NCI-H1105 treated with DMSO at 0.1 percent for 48 hours (cell line): Measurements from ENCODE around the gene RASSF4.

Source experiments
- DNase-seq: peaks from one replicate; lab custom pipeline; 2025; lab: John Stamatoyannopoulos, UW

RASSF4 gene

DNA sequence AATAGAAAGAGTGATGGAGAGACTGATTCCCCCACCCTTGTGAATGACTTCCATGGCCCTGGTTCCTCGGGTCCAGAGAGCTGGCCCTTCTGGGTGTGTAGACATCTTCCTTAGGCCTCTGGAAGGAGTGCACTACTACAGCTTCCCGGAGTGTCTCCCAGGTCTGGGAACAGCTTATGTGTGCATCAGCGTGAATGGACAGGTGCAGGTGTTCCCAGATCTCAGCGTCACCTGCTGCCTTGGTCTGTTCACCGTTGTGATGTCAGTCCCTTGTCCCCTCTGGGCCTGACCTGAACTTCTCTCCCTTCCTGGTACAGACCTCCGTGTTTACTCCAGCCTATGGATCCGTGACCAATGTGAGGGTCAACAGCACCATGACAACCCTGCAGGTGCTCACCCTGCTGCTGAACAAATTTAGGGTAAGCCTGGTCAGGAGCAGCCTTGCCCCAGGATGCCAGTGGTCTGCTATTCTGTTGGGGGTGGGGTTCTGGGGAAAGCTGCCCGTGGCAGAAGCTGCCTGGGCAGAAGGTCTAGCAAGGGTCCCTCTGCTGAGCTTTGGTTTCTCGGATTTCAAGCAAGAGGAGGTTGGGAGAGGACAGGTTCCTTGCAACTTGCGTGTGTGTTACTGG lies 29.5 kb downstream of the RASSF4 start:
- DNase-seq, result no peak

DNA sequence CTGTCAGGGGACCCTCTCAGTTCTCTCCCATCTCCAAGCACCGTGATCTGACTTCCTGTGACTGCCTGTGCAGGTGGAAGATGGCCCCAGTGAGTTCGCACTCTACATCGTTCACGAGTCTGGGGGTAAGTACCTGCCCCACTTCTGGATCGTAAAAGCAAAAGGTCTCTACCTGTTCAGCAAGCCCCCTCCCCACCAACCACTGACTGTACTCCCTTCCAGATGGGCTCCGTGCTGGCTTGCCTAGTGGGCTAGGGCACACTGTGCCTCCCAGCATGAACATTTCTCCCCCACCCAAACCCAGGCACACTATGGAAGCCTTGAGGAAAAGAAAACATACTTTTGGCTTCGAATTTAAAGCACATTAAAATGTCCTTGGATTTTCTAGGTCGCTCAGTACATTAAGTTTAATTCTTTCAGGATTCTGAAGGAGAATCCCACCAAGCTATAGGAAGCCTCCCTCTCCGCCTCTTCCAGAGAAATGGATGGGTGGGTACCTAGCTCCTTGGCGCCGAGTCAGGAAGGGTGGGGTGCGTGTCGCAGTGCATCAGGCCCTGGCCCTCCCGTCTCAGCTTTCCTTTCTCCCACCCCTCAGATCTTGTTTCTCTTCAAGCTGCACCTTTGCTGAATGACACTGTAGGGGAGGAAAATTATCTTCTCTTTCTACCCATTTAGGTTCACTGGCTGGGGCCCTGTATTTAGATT lies 30.1 kb downstream of the RASSF4 start:
- DNase-seq, result no peak

DNA sequence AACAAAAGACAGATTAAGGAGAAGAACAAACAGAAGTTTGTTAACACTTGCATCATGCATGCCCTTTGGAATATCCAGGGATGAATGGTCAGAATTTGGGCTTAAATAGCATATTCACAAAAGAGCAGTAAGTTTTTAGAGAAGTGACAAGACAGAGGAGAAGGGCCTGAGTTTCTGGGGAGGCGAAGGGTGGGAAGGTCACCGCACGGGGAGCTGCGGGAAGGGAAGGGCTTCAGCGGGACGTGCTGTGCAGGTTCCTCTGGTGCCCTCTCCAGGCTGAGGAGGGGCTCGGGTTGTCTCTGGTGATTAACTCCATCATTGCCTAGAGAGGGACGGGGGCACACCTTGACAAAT lies 30.7 kb downstream of the RASSF4 start:
- DNase-seq, result no peak

DNA sequence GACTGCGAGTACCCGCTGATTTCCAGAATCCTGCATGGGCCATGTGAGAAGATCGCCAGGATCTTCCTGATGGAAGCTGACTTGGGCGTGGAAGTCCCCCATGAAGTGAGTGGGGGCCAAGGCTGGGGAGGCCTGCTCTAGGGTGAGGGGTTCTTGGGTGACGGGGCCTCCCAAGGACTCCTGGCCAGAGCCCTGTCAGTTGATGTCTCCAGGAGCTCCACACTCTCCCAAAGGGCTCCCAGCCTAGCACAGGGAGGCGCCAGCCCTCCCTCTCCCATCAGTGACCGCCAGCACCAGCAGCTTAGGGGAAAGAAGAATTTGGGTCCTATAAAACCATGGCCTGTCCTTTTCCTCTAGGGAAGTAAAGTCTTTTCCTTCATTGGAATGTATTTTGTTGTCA lies 31.4 kb downstream of the RASSF4 start:
- no peak for DNase-seq

DNA sequence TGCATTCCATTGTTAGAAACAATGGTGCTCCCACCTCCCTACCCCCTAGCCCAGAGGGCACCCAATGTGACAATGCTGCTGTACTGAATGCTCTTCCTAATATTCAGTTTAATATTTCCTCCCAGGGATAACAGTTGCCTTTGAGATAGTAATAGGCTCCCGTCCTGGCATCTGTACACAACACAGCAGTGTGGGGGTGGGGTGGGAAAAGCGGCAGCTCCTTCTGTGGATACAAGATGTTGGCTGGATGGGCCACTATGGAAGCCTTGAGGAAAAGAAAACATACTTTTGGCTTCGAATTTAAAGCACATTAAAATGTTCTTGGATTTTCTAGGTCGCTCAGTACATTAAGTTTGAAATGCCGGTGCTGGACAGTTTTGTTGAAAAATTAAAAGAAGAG lies 32.0 kb downstream of the RASSF4 start:
- DNase-seq, result no peak

DNA sequence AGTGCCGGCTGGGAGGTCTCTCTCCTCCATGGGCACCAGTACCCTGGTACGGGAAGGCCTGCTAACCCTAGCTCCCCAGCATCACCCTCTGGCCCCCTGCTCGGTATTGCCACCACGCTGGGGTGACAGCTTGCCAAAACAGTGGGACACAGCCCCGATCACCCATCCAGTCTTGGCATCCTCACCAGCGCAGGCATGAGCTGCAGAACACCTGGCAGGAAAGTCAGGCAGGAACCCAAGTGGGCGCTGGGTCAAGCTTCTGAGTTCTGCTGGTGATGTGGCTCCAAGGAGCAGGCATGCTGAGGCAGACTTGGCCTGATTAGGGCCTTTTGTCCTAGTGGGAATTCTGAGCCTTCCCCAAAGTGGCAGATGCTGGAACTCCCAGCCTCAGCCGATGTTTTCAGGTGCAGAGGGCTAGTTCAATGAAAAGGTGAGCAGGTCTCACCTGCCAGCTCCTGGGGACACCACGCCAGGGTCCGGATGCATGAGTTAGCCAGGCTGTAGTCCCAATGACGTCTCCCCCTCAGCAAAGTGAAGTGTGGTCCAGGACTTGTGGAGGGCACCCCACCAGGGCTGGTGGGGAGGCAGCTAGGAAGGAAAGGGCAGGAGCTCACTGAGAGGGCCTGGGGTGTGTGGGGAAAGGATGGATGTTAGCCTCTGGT lies 32.6 kb downstream of the RASSF4 start:
- DNase-seq, result no peak

DNA sequence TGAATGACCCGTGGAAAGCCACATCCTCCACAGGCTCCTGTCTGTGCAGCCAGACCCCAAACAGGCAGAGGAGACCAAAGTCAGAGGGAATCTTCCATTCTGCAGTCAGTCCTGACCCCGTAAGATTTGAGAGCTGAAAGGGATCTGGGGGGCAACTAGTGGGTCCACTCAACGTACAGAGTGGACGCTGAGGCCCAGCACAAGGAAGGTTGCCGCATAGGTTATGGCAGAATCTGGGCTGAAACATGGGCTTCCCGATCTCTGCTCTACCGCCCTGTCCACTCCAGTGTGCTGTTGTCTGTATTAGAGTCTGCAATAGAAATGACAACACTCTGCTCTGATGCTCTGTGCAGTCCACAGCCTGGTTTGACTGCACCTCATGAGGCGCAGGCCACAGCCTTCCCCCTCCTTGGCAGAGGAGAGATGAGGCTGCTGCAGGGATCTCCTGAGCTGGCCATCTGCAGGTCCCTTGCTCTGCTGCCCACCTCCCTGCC lies 33.2 kb downstream of the RASSF4 start:
- DNase-seq, result no peak

DNA sequence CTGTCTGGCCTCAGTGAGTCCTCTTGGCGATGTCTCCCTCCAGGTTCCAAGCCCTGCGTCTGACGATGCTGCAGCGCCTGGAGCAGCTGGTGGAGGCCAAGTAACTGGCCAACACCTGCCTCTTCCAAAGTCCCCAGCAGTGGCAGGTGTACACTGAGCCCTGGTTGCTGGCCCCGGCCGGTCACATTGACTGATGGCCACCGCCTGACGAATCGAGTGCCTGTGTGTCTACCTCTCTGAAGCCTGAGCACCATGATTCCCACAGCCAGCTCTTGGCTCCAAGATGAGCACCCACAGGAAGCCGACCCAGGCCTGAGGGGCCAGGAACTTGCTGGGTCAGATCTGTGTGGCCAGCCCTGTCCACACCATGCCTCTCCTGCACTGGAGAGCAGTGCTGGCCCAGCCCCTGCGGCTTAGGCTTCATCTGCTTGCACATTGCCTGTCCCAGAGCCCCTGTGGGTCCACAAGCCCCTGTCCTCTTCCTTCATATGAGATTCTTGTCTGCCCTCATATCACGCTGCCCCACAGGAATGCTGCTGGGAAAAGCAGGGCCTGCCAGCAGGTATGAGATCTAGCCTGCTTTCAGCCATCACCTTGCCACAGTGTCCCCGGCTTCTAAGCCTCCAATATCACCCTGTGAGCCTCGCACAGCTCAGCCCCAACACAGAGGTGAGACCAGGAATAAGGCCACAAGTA lies 33.8 kb downstream of the RASSF4 start:
- DNase-seq, result no peak

DNA sequence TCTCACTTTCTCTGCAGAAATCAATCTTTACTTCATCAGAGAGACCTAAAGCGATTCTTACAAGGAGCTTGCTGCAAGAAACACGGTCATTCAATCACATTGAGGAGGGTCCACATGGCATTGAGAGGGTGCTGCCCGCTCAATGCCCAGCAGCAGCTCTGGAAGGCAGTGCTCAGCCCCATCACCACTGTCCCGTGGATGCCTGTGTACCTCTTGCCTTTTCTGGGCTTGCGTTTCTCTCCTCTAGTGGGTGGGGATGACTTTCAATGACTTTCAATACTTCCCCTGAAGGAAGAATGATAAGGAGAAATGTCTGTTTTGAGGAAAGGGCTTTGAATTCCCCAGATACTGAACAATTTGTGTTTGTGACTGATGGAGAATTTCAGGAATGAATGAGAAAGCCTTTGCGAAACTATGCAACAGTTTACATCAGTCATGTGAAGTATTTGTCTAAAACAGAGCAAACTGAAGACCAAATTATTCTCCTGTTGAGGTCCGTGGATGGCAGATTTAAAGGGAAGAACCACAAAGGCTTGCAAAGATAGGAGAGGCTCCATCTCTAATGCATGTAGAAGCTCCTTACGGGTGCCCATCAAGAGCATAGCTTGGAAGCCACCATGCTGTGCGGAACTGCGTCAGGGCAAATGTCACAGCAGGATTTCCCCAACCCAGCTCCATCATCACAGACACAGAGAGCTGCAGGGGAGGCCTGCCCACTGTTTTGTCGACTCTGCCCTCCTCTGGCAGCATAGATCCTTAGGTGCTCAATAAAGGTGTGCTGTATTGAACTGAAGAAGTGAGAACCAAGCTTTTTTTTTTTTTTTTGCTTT lies 34.5 kb downstream of the RASSF4 start:
- no peak for DNase-seq

DNA sequence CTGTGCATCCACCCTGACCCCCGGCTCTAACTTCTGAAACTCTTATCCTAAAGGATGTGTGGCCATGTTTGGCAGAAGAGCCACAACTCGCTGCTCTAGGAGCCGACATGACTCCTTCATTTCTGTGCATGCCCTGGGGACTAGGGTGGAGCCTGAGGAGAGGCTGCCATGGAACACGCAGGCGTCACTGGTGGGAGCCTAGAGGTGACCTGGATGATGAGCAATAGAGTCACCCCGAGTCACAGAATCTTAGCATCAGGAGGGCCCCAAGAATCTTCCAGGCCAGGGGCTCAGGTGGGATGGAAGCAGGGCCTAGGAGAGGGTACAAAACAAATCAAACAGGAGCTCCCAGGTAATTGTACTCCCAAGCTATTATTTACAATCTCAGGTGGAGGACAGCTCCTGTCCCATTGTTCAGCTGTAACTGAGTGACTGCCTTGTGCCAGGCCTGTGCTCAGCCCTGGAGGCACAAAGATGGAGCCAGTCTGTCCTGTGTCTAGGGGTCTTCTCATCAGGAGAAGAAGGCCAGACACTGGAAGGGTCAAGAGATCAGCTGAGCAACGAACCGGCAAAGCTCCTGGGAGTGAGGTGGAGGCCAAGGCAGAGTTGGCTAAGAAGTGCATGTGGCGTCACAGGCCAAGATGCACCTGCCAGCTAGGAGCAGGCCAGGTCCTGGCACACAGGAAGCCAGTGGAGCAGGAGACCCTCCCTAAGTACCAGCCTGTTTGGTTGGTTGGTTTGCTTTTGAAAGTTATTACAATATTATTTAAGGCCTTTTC lies 35.3 kb downstream of the RASSF4 start:
- DNase-seq, result no peak

DNA sequence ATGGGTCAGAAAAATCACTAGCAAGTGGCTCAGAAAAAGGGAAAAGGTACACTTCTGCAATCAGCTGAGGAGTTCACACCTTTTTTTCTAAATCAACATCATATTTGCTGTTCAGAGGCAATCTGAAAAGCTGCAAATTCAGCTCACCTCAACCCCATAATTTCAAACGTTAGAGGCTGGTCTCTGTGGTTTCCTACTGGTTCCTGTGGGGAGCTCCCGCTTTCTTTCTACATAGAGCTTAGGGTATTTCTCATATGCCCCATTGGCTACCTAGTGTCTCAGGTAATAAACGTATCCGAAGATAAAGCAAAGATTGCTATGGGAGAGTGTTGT lies 35.9 kb downstream of the RASSF4 start:
- no peak for DNase-seq

DNA sequence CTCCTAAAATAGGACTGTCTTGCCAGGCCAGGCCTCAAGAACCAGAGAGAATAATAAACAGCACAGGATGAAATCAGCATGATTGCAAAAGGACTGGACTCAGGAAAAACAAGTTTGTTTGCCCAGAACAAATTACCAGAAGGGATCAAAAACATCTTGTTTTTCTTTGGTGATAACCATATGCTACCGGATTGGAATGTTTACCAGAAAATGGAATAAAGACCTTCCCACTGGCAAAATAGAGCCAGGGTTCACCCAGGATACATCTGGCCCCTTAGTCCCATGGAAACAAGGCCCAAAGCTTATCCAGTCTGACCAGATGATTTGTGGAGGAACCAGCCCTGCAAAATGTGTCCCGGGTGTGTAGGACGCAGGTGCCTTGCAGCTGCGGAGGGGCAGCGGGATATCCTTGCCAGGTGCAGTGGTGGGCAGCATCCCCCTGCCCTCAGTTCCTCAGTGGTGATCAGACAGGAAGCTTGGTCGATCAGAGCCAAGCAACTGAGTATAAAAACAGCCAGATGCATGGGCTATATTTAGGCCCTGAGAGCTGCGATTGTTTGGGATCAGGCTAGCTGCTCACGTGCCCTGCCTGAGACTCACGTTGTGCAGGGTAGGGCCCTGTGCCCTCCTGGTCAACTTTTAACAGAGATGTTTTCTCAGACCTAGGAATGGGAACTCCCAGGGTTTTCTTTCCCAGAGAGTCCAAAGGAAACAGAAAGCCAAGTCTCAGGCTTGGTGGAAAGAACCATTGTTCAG lies 36.5 kb downstream of the RASSF4 start:
- no peak for DNase-seq

DNA sequence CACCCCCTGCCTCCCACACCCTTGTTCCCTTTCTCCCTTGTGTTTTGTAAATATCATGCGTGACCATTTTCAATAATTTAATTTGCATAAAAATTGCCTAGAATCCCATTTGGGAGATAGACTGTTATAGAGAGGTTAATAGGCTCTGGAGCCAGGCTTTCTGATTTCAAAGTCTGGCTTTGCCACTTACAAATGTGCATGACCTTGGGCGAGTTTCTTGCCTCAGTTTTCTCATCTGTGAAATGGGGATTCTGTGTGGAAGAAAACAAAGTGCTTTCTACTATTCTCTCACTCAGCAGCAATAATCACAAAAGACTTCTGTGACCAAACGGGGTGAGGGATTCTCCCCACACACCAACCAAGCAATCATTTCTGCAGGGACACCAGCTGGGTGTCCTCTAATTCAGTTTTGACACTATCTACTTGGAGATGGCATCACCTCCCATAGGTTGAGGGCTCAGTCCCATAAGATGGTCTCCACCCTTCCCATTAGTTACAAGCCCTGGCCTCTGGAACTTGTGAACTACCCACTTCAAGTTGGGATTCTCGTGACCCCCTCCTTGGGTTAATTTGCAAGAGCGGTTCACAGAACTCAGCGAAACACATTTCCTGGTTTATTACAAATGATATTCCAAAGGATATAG lies 37.6 kb downstream of the RASSF4 start:
- DNase-seq, result no peak

DNA sequence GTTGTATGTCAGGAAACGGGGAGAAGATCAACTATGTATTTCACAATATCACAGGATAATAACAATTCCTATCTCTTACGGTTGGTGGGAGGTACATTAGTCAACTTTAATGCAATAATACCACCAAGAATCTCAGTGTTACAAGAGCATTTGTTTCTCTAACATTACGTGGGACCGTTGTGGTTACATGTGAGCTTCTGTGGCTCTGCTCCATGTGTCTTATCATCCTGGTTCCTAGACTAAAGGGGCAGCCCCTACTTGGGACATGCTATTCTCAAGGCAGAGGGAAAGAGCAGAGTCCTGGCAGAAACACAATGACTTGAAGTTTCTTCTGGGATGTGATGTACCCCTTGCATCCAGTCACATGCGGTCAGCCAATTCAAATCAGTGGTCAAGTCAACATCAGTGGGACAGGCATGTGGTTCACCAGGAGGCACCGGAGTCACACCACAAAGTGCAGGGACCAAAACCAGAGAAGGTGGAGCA lies 38.6 kb downstream of the RASSF4 start:
- no peak for DNase-seq

DNA sequence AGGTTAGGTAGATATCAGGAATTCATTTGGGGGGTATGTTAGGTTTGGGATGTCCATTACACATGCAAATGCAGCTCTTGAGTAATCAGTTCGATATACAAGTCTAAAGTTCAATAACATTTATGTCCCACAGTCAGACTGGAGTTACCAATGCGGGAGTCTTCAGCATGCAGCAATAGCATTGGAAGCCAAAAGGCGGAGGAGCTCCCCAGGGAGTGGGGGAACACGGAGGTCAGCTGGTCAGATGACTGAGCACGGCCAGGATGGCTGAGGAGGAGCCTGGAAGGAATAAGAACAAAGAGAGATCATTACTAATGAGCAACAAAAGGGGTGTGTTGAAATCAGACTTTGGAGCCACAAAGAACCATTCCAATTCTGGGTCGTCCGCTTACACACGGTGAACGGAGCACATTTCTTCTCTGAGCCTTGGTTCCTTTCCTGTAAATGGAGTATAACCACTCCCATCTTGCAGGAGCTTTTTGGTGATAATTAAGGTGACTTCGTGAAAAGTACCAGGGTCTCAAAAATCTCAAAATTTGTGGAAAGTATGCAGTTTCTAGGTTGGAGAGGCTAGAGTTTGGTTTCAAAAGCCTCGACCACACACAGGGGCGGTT lies 40.6 kb downstream of the RASSF4 start:
- DNase-seq, result no peak

DNA sequence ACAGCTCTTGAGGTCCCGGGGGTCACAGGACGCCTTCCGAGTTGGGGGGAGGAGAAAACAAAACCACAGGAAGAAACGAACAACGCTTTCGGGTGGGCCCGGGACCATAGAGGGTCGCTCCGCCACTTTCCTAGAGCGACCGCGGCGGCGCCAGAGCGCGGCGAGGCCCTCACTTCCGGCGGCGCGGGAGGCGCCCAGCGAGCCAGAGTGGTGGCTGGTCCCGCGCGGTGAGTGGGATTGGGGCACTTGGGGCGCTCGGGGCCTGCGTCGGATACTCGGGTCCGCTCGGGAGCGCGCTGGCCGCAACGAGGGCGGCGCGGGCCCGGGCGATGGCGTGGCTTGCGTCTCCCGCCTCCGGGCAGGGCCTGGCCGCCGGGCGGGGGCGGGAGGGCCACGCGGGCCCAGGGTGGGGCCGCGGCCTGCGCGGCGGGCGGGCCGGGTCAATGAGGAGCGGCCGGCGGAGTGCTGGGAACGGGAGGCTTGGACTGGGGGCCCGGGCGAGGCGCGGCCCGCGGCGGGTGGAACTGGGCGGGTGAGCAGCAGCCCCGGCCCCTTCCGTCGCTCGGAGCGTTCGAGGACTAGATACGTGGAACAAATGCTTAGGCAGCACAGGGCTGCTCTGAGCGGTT lies 41.3 kb downstream of the RASSF4 start, which contains the start of gene ZNF22:
Gene ZNF22 (plus strand): TSS at position 172 of the 629 bp plus-strand sequence. CDS start 2,446 bp downstream, outside the sequence.
- DNase-seq, result peak; percentile 44

DNA sequence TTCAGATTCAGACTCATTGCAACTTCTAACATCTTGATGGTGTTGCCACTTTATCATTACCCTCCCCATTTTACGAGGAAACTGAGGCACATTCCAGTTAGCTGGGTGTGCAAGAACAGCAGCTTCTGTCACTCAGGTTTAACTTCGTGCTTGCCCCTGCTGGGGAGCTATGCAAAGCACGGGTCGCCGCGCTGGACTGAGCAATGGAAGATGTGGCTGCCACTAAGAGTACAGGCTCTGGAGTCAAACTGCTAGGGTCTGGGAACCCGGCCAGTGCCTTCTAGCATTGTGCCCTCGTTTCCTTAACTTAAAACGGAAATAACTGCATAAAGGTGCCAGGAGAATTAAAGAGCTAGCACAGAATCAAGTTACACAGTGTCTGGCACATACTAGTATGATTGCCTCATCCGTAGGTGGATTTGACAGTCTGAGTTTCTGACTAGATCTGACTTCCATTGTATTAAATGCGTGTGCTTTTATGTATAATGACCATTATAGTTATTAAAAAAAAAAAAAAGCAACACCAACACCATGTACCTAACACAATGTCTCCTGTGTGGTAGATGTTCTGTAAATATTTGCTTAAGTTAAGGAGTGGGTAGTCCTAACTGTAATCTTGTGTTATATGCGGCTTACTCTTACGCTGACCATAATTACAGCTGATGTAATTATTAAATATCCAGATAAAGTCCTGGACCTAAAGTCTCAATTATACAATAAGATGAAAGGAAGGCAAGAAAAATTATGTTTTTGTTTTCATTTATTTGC lies 42.0 kb downstream of the RASSF4 start:
- peak; percentile 44 for DNase-seq

DNA sequence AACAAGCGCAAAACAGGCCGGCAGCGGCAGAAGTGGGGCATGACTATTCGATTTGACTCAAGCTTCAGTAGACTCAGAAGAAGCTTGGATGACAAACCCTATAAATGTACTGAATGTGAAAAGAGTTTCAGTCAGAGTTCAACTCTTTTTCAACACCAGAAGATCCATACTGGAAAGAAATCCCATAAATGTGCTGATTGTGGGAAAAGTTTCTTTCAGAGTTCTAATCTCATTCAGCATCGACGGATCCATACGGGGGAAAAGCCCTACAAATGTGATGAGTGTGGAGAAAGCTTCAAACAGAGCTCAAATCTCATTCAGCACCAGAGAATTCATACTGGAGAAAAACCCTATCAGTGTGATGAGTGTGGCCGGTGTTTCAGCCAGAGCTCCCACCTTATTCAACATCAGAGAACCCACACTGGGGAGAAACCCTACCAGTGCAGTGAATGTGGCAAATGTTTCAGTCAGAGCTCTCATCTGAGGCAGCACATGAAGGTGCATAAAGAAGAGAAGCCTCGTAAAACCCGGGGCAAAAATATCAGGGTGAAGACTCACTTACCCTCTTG lies 43.9 kb downstream of the RASSF4 start:
- no peak for DNase-seq
